ENCODE results near the gene NHLH1.

- TF ChIP-seq POLR2AphosphoS5 (IDR thresholded peaks at IDR 0.05; ENCODE audit: insufficient read depth in 1 of 2, low read depth in 1 of 2), result no peak
- TF ChIP-seq CTCF (IDR thresholded peaks at IDR 0.05), result no peak
- TF ChIP-seq POLR2A (IDR thresholded peaks at IDR 0.05), result no peak
Observed at GRCh38 chr1:160397651-160398050, 30.8 kb downstream of the NHLH1 start.
